PC-9 (cell line): ENCODE data around the gene LRIG3. TPM values are rescaled to one million over a fixed set of nuclear protein-coding genes. Genes with fewer than 3 reads are reported as not detected.

ENCODE experiments used
- BruUV-seq: library from RNA; stranded (reverse); fragments of 400-500 nt; replicated peaks from 2 replicates; lab custom pipeline; 2021; lab: Mats Ljungman, UMichigan
- CTCF ChIA-PET: fragments of 300-600 bp; sonication (Branson Sonifier 250); formaldehyde crosslinking; loops from one replicate; lab custom pipeline; 2022; ENCODE audit warnings: antibody characterized with exemption; lab: Charles Lee
- POLR2A ChIA-PET: fragments of 300-600 bp; sonication (Branson Sonifier 250); formaldehyde crosslinking; loops from one replicate; lab custom pipeline; 2022; ENCODE audit warnings: antibody characterized with exemption; ENCODE audit not compliant: unreplicated experiment; lab: Charles Lee
- DNase-seq, 2 experiments: peaks; one replicate each; pipeline versions ENCODE4 v3.0.0 to v3.0.0-alpha.2; 2015 to 2022; ENCODE audit warnings: mixed read lengths in 1 of 2
- H2AFZ ChIP-seq: fragments of 200-600 bp; sonication (generic); 2 replicates; pipeline ENCODE4 v1.8.1; 2017; ENCODE audit warnings: antibody characterized with exemption
- H3F3A ChIP-seq: fragments of 200-600 bp; sonication (generic); 2 replicates; pipeline ENCODE4 v1.8.1; 2017; ENCODE audit warnings: antibody characterized with exemption, mild to moderate bottlenecking, low read depth; ENCODE audit not compliant: insufficient read depth
- H3K27ac ChIP-seq: fragments of 200-600 bp; sonication (generic); 2 replicates; pipeline ENCODE4 v1.6.1; 2016; ENCODE audit warnings: mixed run types
- H3K27me3 ChIP-seq: fragments of 200-600 bp; sonication (generic); 2 replicates; pipeline ENCODE4 v1.6.1; 2016; ENCODE audit warnings: low read depth, mixed run types; ENCODE audit not compliant: insufficient read depth
- H3K36me3 ChIP-seq: fragments of 200-600 bp; sonication (generic); 2 replicates; pipeline ENCODE4 v1.6.1; 2016; ENCODE audit warnings: low read depth, mixed run types
- H3K4me1 ChIP-seq: fragments of 200-600 bp; sonication (generic); replicated peaks from 2 replicates; pipeline ENCODE4 v1.6.1; 2016; ENCODE audit warnings: mixed run types; ENCODE audit not compliant: insufficient read depth
- H3K4me2 ChIP-seq: fragments of 200-600 bp; sonication (generic); 2 replicates; pipeline ENCODE4 v1.6.1; 2017; ENCODE audit warnings: mixed run types
- H3K4me3 ChIP-seq: fragments of 200-600 bp; sonication (generic); 2 replicates; pipeline ENCODE4 v1.6.1; 2016; ENCODE audit warnings: mixed run types
- H3K79me2 ChIP-seq: fragments of 200-600 bp; sonication (generic); 2 replicates; pipeline ENCODE4 v1.6.1; 2017; ENCODE audit warnings: low read depth, mixed run types
- H3K9me2 ChIP-seq: fragments of 200-600 bp; sonication (generic); 2 replicates; pipeline ENCODE4 v1.8.1; 2017; ENCODE audit warnings: mild to moderate bottlenecking; ENCODE audit not compliant: insufficient read depth
- H3K9me3 ChIP-seq: fragments of 200-600 bp; sonication (generic); 2 replicates; pipeline ENCODE4 v1.8.1; 2016; ENCODE audit warnings: low read depth; ENCODE audit not compliant: insufficient read depth
- H4K20me1 ChIP-seq: fragments of 200-600 bp; sonication (generic); 2 replicates; pipeline ENCODE4 v1.8.1; 2017; ENCODE audit not compliant: insufficient read depth
- CTCF ChIP-seq: fragments of 200-600 bp; sonication (generic); conservative IDR thresholded peaks from 2 replicates; pipeline ENCODE4 v1.6.1; 2017; ENCODE audit warnings: mixed run types, antibody characterized with exemption, mild to moderate bottlenecking, moderate library complexity
- EZH2 ChIP-seq: fragments of 200-600 bp; sonication (generic); IDR thresholded peaks from 2 replicates; pipeline ENCODE4 v1.8.0; 2017; ENCODE audit warnings: antibody characterized with exemption, low read depth
- intact Hi-C: fragments of 100-400 bp; cut with micrococcal nuclease; formaldehyde crosslinking; loops from one replicate; pipeline ENCODE4 v1.10.0; 2022; ENCODE audit not compliant: unreplicated experiment
- total RNA-seq: library from RNA; stranded (reverse); gene quantifications from 2 replicates; pipeline ENCODE4 v1.2.3, GENCODE V29; 2021

The LRIG3 gene
- total RNA-seq, 1 experiment from 2014 or later = 10.6 TPM

- intact Hi-C loops = no loop called here
- CTCF ChIA-PET = no interaction called here
These were observed 22.8 kb upstream of the LRIG3 start for GRCh38 chr12:58943079-58943478.

GRCh38 chr12:58942345-58942744 is 22.0 kb upstream of the LRIG3 start:
- Histone ChIP-seq H3K4me3 (no peak overlapping the region), H3K4me2 (no peak overlapping the region), H3K27ac (no peak overlapping the region), H3K79me2 (no peaks in the 10 kb centered on the region), H3F3A (no peaks in the 10 kb centered on the region), H3K36me3 (no peaks in the 10 kb centered on the region), H3K27me3 (no peaks in the 10 kb centered on the region), H3K4me1 (no peaks in the 10 kb centered on the region), H4K20me1 (no peaks in the 10 kb centered on the region), H3K9me2 (no peaks in the 10 kb centered on the region), H3K9me3 (no peaks in the 10 kb centered on the region), H2AFZ (no peak overlapping the region)
- no peak for DNase-seq
- CTCF ChIA-PET = no interaction called here
- no TSS peak for BruUV-seq
- POLR2A ChIA-PET = no interaction called here
- intact Hi-C loops = no loop called here
- TF ChIP-seq CTCF (no peak), EZH2 (no peak)

More at GRCh38 chr12:58943079-58943478, 22.8 kb upstream of the LRIG3 start:
- BruUV-seq = no TSS peak
- Histone ChIP-seq H4K20me1 (no peaks in the 10 kb centered on the region), H3K27me3 (no peaks in the 10 kb centered on the region), H3K9me2 (no peaks in the 10 kb centered on the region), H3K4me1 (no peaks in the 10 kb centered on the region), H3K9me3 (no peaks in the 10 kb centered on the region), H3K4me3 (no peak overlapping the region), H3K4me2 (no peak overlapping the region), H3K79me2 (no peaks in the 10 kb centered on the region), H3K36me3 (no peaks in the 10 kb centered on the region), H2AFZ (no peak overlapping the region), H3F3A (no peaks in the 10 kb centered on the region), H3K27ac (no peak overlapping the region)
- DNase-seq = no peak
- TF ChIP-seq CTCF (no peak), EZH2 (no peak)
- POLR2A ChIA-PET = interaction anchor here (0.6 kb wide), 1 partner anchor 138 kb away, joined by 4 read pairs; no protein-coding TSS in a partner anchor

GRCh38 chr12:58939399-58940100 is 19.2 kb upstream of the LRIG3 start:
- TF ChIP-seq EZH2 = no peak
- no peak for TF ChIP-seq CTCF
- no peak for DNase-seq
- intact Hi-C loops = no loop called here

More at GRCh38 chr12:58939399-58940100, 19.2 kb upstream of the LRIG3 start:
- POLR2A ChIA-PET = no interaction called here
- Histone ChIP-seq H3K36me3 (no peaks in the 10 kb centered on the region), H4K20me1 (no peaks in the 10 kb centered on the region), H3K27ac (no peak overlapping the region), H3K4me3 (no peak overlapping the region), H3K9me2 (no peaks in the 10 kb centered on the region), H3F3A (no peaks in the 10 kb centered on the region), H3K27me3 (no peaks in the 10 kb centered on the region), H2AFZ (no peak overlapping the region), H3K4me2 (no peak overlapping the region), H3K79me2 (no peaks in the 10 kb centered on the region), H3K9me3 (no peaks in the 10 kb centered on the region), H3K4me1 (no peaks in the 10 kb centered on the region)
- BruUV-seq = no TSS peak
- CTCF ChIA-PET = no interaction called here
